C4-2B (cell line): Measurements from ENCODE around the gene CHTOP.

Source experiments
- ZFX ChIP-seq: fragments of 450-650 bp; IDR thresholded peaks from 2 replicates; pipeline ENCODE4 v1.6.1; 2017
- TF ChIP-seq, protein P1 (sequence below): fragments of 450-650 bp; conservative IDR thresholded peaks from 2 replicates; pipeline ENCODE4 v1.5.1; 2017; ENCODE audit warnings: mild to moderate bottlenecking

DNA sequence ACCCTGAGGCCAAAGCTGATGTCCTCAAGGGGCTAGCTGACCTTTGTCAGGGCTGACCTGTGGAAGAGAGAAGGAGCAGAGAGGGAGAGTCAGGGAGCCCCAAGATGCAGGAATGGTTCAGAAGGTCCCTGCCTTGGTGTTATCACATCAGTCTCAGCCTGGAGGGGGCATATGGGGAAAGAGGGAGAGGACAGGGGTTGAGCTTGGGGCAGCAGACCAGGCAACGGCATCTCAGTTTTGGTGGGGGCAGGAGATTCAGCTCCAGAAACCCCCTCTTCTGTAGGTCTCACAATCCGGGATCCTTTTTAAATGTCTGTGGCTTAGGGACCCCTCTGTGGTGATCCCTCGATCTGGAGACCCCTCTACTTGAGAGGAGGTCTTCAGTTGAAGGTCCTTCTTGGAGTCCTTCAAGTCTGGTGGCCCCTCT lies 7.4 kb upstream of the CHTOP start:
- TF ChIP-seq, protein P1, sequence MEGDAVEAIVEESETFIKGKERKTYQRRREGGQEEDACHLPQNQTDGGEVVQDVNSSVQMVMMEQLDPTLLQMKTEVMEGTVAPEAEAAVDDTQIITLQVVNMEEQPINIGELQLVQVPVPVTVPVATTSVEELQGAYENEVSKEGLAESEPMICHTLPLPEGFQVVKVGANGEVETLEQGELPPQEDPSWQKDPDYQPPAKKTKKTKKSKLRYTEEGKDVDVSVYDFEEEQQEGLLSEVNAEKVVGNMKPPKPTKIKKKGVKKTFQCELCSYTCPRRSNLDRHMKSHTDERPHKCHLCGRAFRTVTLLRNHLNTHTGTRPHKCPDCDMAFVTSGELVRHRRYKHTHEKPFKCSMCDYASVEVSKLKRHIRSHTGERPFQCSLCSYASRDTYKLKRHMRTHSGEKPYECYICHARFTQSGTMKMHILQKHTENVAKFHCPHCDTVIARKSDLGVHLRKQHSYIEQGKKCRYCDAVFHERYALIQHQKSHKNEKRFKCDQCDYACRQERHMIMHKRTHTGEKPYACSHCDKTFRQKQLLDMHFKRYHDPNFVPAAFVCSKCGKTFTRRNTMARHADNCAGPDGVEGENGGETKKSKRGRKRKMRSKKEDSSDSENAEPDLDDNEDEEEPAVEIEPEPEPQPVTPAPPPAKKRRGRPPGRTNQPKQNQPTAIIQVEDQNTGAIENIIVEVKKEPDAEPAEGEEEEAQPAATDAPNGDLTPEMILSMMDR: no peak
- TF ChIP-seq ZFX: no peak
